Loucy (cell line): Measurements from ENCODE around the gene S100A3.
A peak's percentile ranks its signal among the peaks of the same experiment; 100 is the strongest.

Experiments used
- H2AFZ ChIP-seq: fragments of 200-600 bp; sonication (generic); 2 replicates; pipeline ENCODE4 v1.6.0; 2016; ENCODE audit warnings: antibody characterized with exemption, mild to moderate bottlenecking, low read length, moderate library complexity
- H3F3A ChIP-seq: fragments of 200-600 bp; 2 replicates; pipeline ENCODE4 v1.6.0; 2016; ENCODE audit warnings: antibody characterized with exemption, low read depth, mild to moderate bottlenecking
- H3K27me3 ChIP-seq: fragments of 200-600 bp; sonication (generic); 2 replicates; pipeline ENCODE4 v1.6.1; 2014; ENCODE audit warnings: low read length, mild to moderate bottlenecking; ENCODE audit not compliant: insufficient read depth, poor library complexity, severe bottlenecking
- H3K36me3 ChIP-seq: fragments of 200-600 bp; sonication (generic); 2 replicates; pipeline ENCODE4 v1.6.1; 2016; ENCODE audit warnings: low read length; ENCODE audit not compliant: insufficient read depth
- H3K4me1 ChIP-seq: fragments of 200-600 bp; sonication (generic); 2 replicates; pipeline ENCODE4 v1.5.1; 2014; ENCODE audit warnings: low read length, mild to moderate bottlenecking; ENCODE audit not compliant: insufficient read depth, poor library complexity, severe bottlenecking
- H3K4me2 ChIP-seq: fragments of 200-600 bp; sonication (generic); 2 replicates; pipeline ENCODE4 v1.6.0; 2014; ENCODE audit warnings: antibody characterized with exemption, low read length, low read depth, mild to moderate bottlenecking; ENCODE audit not compliant: poor library complexity, severe bottlenecking
- H3K4me3 ChIP-seq: fragments of 200-600 bp; sonication (generic); 2 replicates; pipeline ENCODE4 v1.5.1; 2014; ENCODE audit warnings: low read length, mild to moderate bottlenecking, mixed read lengths; ENCODE audit not compliant: poor library complexity, severe bottlenecking
- H3K79me2 ChIP-seq: fragments of 200-600 bp; sonication (generic); 2 replicates; pipeline ENCODE4 v1.6.1; 2014; ENCODE audit warnings: low read length; ENCODE audit not compliant: insufficient read depth
- H3K9ac ChIP-seq: fragments of 200-600 bp; sonication (generic); 2 replicates; pipeline ENCODE4 v1.6.0; 2014; ENCODE audit warnings: mild to moderate bottlenecking, low read depth, low read length, moderate library complexity; ENCODE audit not compliant: poor library complexity, severe bottlenecking
- H3K9me2 ChIP-seq: fragments of 200-600 bp; sonication (generic); replicated peaks from 2 replicates; pipeline ENCODE4 v1.6.1; 2016; ENCODE audit warnings: low read depth, low read length, mixed read lengths
- H3K9me3 ChIP-seq: fragments of 200-600 bp; sonication (generic); 2 replicates; pipeline ENCODE4 v1.6.1; 2014; ENCODE audit warnings: mild to moderate bottlenecking, antibody characterized with exemption, low read length, low read depth; ENCODE audit not compliant: insufficient read depth
- H4K20me1 ChIP-seq: fragments of 200-600 bp; sonication (generic); 2 replicates; pipeline ENCODE4 v1.6.0; 2014; ENCODE audit warnings: antibody characterized with exemption, low read length, mild to moderate bottlenecking; ENCODE audit not compliant: insufficient read depth, poor library complexity, severe bottlenecking
- CTCF ChIP-seq: fragments of 200-600 bp; sonication (generic); conservative IDR thresholded peaks from 2 replicates; pipeline ENCODE4 v1.5.1; 2014; ENCODE audit warnings: mild to moderate bottlenecking, antibody characterized with exemption, low read length
- EZH2phosphoT487 ChIP-seq: fragments of 200-600 bp; IDR thresholded peaks from 2 replicates; pipeline ENCODE4 v1.6.1; 2018; ENCODE audit warnings: antibody characterized with exemption, mild to moderate bottlenecking, moderate library complexity, borderline replicate concordance

Gene S100A3

DNA sequence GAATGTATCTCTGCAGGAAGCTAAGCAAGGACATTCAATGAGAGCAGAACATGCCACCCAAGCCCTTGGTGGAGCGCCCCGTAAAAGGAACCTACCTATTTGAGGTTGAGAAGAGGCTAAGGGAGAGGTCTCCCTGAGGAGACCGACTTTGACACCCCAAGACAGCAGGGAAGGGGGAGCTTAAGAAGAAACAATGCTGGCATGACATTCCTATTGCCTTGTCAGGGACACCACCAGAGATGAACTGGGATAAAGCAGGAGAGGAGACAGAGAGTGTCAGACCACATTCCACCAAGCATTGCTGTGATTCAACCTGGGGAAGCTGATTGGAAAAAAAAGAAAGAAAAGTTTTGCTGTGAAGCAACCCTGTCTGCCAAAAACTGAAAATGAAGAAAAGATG, 29.9 kb upstream of the S100A3 start:
- Histone ChIP-seq H2AFZ (peak overlapping the region; percentile 49), H3K4me2 (no peak overlapping the region), H3F3A (no peaks in the 10 kb centered on the region), H3K27me3 (no peaks in the 10 kb centered on the region), H3K9ac (no peak overlapping the region), H3K36me3 (no peaks in the 10 kb centered on the region), H3K4me3 (no peak overlapping the region), H3K79me2 (no peaks in the 10 kb centered on the region), H3K4me1 (no peaks in the 10 kb centered on the region), H3K9me3 (no peaks in the 10 kb centered on the region), H4K20me1 (no peaks in the 10 kb centered on the region), H3K9me2 (no peaks in the 10 kb centered on the region)
- TF ChIP-seq EZH2phosphoT487, result no peak
- TF ChIP-seq CTCF, result no peak

GRCh38 chr1:153578490-153578889, 29.4 kb upstream of the S100A3 start:
- H2AFZ ChIP-seq, result 0 out of 2 replicates have a peak overlapping the region, but pooled peaks have one; percentile 49
- no peaks in the 10 kb centered on the region for H3K9me2 ChIP-seq
- no peaks in the 10 kb centered on the region for H3K36me3 ChIP-seq
- H3K4me3 ChIP-seq, result no peak overlapping the region
- H3F3A ChIP-seq, result no peaks in the 10 kb centered on the region
- no peak overlapping the region for H3K4me2 ChIP-seq
- no peaks in the 10 kb centered on the region for H3K27me3 ChIP-seq
- H3K79me2 ChIP-seq, result no peaks in the 10 kb centered on the region
- no peak overlapping the region for H3K9ac ChIP-seq
- no peaks in the 10 kb centered on the region for H3K9me3 ChIP-seq
- no peak for TF ChIP-seq CTCF
- no peaks in the 10 kb centered on the region for H4K20me1 ChIP-seq
- no peaks in the 10 kb centered on the region for H3K4me1 ChIP-seq

GRCh38 chr1:153577624-153578051, 28.6 kb upstream of the S100A3 start:
- Histone ChIP-seq H3K4me3 (no peak overlapping the region), H3K4me1 (peaks cover 7% of the 10 kb centered on the region), H3K79me2 (no peaks in the 10 kb centered on the region), H3K9me3 (no peaks in the 10 kb centered on the region), H2AFZ (no peak overlapping the region), H3K4me2 (no peak overlapping the region), H4K20me1 (no peaks in the 10 kb centered on the region), H3F3A (no peaks in the 10 kb centered on the region), H3K9ac (no peak overlapping the region), H3K9me2 (no peaks in the 10 kb centered on the region), H3K27me3 (no peaks in the 10 kb centered on the region), H3K36me3 (no peaks in the 10 kb centered on the region)
- TF ChIP-seq EZH2phosphoT487 (no peak), CTCF (no peak)
